HFFc6 (cell line): ENCODE measurements around the gene KCNMA1. TPM values are rescaled to one million over a fixed set of nuclear protein-coding genes. Genes with fewer than 3 reads are reported as not detected.

ENCODE experiments used
- DNase-seq: peaks from one replicate; pipeline ENCODE4 v3.0.0-alpha.2; 2018
- H3K27ac Mint-ChIP-seq: 2 replicates; pipeline ENCODE4 v1.8.0; 2020; ENCODE audit warnings: mild to moderate bottlenecking, mixed read lengths
- H3K27me3 Mint-ChIP-seq: 2 replicates; pipeline ENCODE4 v1.8.0; 2021; ENCODE audit warnings: mild to moderate bottlenecking, moderate library complexity, mixed read lengths; ENCODE audit not compliant: insufficient read depth
- H3K36me3 Mint-ChIP-seq: 2 replicates; pipeline ENCODE4 v1.8.0; 2021; ENCODE audit warnings: low read depth, mixed read lengths
- H3K4me1 Mint-ChIP-seq: 2 replicates; pipeline ENCODE4 v1.8.0; 2020; ENCODE audit warnings: low read depth, mixed read lengths
- H3K4me3 Mint-ChIP-seq: 2 replicates; pipeline ENCODE4 v1.8.0; 2020; ENCODE audit warnings: mild to moderate bottlenecking, moderate library complexity, mixed read lengths
- H3K9me3 Mint-ChIP-seq: 2 replicates; pipeline ENCODE4 v1.8.0; 2020; ENCODE audit warnings: mild to moderate bottlenecking, mixed read lengths
- total RNA-seq, 6 experiments: library from RNA; stranded (reverse); fragmentation: NEBNext Ultra II Directional; extraction: Animal tissue kit (Norgen Biotek cat#: 25700); gene quantifications; 2 replicates in 1 of 6; 3 replicates in 5 of 6; pipeline ENCODE4 v1.2.3, GENCODE V29; 2021
- TF ChIP-seq, protein P1 (sequence below): fragments of 200-600 bp; sonication (generic); IDR thresholded peaks from 2 replicates; pipeline ENCODE4 v1.5.0; 2021; ENCODE audit warnings: antibody characterized with exemption, mild to moderate bottlenecking

The KCNMA1 gene
- total RNA-seq, 6 experiments from 2014 or later: 87.1 to 191 (median 93.5) TPM

DNA sequence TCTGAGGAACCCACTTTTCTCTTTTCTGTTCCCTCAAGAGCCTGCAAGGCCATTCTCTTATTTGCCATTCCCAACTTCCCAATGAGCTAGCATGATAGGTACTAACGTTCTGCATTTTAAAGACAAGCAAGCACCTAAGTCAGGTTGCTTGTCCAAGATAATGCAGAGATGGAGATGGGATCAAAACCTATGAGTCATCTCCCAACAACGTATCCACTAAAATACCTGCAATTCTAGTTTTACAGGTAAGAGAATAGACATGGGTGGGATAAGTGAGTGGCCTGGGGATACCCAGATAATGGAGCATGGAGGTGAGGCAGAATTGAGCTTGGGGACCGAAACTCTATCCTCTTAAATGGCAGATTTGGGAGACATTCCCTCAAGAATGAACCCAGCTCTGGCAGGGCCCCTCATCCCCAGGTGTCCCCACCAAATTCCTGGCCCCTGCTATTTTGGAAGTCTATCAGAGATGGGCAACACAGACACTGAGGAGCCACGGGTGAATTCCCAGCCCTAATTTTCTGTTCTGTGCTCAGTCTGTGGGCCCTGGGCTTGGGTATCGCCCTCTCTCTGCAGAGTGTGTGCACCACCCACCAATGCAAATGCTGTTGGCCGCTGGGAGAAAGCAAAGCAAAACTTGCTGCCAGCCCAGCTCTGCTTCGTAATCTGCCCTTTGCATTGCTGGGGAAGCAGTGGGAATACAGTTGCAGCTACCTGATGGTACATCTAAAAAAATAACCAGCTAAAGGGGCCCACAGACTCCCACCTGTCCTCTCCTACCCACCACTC lies 98.3 kb downstream of the KCNMA1 start:
- H3K4me3 Mint-ChIP-seq: no peak overlapping the region
- peaks cover 51% of the 10 kb centered on the region for H3K4me1 Mint-ChIP-seq

DNA sequence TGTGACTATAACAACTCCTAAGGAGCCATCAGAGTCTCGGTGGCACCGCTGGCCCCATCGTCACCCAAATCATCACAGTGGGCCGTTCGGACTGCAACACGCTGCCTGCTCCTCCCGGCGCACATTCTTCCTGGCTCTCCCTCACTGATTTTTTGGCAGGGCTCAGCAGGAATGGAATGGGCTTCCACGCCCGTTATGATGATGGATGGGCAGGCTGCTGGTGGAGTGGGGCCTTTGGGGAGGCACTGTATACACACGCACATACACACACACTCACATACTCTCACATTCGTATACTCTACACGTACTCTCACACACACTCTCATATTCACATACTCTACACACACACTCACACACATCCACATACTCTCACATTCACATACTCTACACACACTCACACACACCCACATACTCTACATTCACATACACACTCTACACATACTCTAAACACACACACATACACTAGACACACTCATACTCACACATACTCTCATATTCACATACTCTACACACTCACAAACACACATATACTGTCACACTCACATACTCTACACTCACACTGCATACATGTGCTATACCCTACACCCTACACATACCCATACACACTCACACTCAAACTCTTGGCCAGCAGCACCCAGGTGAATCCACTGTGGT lies 99.8 kb downstream of the KCNMA1 start:
- TF ChIP-seq, protein P1, sequence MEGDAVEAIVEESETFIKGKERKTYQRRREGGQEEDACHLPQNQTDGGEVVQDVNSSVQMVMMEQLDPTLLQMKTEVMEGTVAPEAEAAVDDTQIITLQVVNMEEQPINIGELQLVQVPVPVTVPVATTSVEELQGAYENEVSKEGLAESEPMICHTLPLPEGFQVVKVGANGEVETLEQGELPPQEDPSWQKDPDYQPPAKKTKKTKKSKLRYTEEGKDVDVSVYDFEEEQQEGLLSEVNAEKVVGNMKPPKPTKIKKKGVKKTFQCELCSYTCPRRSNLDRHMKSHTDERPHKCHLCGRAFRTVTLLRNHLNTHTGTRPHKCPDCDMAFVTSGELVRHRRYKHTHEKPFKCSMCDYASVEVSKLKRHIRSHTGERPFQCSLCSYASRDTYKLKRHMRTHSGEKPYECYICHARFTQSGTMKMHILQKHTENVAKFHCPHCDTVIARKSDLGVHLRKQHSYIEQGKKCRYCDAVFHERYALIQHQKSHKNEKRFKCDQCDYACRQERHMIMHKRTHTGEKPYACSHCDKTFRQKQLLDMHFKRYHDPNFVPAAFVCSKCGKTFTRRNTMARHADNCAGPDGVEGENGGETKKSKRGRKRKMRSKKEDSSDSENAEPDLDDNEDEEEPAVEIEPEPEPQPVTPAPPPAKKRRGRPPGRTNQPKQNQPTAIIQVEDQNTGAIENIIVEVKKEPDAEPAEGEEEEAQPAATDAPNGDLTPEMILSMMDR: no peak
- H3K36me3 Mint-ChIP-seq: peaks cover 11% of the 10 kb centered on the region
- no peak overlapping the region for H3K4me3 Mint-ChIP-seq
- no peak overlapping the region for H3K27ac Mint-ChIP-seq
- H3K4me1 Mint-ChIP-seq: peaks cover 51% of the 10 kb centered on the region
- H3K27me3 Mint-ChIP-seq: no peaks in the 10 kb centered on the region; the same call in 1 of the 2 replicates
- no peaks in the 10 kb centered on the region for H3K9me3 Mint-ChIP-seq
- no peak for DNase-seq

More for the DNA sequence above, 98.3 kb downstream of the KCNMA1 start:
- Mint-ChIP-seq H3K27me3 (no peaks in the 10 kb centered on the region; the same call in 1 of the 2 replicates), H3K9me3 (no peaks in the 10 kb centered on the region), H3K27ac (no peak overlapping the region), H3K36me3 (peaks cover 11% of the 10 kb centered on the region)
- no peak for DNase-seq
- TF ChIP-seq, protein P1: no peak

DNA sequence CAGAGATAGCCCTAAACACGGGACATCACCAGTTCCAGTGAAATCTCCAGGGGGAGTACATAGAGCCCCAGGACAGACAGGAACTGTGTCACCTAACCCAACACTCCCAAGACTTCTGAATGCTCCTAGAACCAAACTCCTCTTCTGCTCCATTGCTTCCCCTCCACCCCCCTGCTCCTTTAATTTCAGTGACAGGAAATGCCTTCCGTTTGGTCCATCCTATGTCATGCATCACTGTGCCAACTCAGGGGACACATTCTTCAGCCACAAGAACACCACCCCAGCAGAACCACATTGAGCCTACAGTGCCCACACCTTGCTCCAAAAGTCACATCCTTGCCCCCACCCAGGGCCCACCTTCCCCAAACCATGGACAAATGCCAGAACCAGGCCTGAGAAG lies 100.5 kb downstream of the KCNMA1 start:
- H3K36me3 Mint-ChIP-seq: peaks cover 11% of the 10 kb centered on the region

DNA sequence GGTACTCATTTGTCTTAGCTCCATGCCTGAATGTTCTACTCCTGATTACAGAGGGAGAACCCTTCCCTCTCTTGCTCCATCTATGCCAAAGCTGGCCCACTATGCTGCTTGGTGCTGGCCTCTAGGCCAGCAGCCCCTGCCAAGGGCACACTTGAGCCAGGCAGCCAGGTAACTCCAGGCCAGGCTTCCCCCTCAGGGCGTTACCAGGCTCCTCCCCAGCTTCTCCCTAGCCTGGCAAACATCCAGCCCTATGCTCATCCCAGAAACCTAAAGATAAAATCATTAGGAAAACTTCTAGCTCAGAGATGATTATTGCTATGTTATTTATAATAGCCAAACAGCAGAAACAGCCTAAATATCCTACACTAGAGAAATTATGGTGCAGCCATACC lies 103.7 kb downstream of the KCNMA1 start:
- TF ChIP-seq, protein P1: no peak
- peaks cover 6% of the 10 kb centered on the region for H3K36me3 Mint-ChIP-seq
- H3K27me3 Mint-ChIP-seq: peaks cover 2% of the 10 kb centered on the region; the same call in 1 of the 2 replicates
- H3K4me3 Mint-ChIP-seq: peak overlapping the region; percentile 87
- peaks cover 69% of the 10 kb centered on the region for H3K4me1 Mint-ChIP-seq
- no peak for DNase-seq
- H3K9me3 Mint-ChIP-seq: no peaks in the 10 kb centered on the region
- H3K27ac Mint-ChIP-seq: peak overlapping the region; percentile 97

More for the DNA sequence above, 100.5 kb downstream of the KCNMA1 start:
- no peak overlapping the region for H3K27ac Mint-ChIP-seq
- H3K27me3 Mint-ChIP-seq: no peaks in the 10 kb centered on the region; the same call in 1 of the 2 replicates
- no peak overlapping the region for H3K4me3 Mint-ChIP-seq
- no peak for DNase-seq
- TF ChIP-seq, protein P1: no peak
- H3K9me3 Mint-ChIP-seq: no peaks in the 10 kb centered on the region
- H3K4me1 Mint-ChIP-seq: peaks cover 51% of the 10 kb centered on the region

DNA sequence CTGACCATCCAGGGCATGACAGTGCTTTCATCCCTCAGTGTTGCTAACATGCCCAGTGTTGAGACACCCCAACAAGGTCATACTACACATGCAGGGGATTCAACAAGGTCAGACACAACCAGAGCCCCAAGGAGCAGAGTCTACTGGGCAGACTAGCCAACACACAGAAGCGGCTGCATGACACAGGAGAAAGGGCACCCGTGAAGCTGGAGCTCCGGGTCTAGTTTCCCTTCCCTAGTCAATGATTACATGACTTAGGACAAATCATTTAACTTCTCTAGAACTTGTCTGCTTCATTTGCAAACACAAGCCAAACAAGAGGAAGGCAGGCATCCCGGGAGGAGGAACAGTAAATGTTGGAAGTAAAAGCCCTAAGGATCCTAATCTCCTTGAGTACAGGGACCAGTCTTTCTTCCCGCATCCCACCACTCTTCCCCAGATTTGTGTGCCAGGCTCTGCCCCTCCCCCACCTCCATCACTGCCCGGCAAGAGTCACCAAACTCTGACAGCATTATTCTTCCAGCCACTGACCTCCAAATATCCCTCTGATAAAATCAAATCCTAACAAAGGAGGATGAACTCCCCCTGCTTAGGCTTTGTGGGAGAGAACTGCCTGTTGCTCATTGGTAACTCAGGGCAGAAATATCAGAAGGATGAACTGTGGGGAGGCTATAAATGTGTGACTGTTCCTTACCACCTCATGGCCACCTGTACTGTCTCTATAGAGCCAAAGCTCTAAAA lies 104.3 kb downstream of the KCNMA1 start:
- H3K27me3 Mint-ChIP-seq: peaks cover 2% of the 10 kb centered on the region; the same call in 1 of the 2 replicates
- H3K27ac Mint-ChIP-seq: peak overlapping the region; percentile 97
- TF ChIP-seq, protein P1: no peak
- H3K9me3 Mint-ChIP-seq: no peaks in the 10 kb centered on the region
- H3K4me3 Mint-ChIP-seq: peak overlapping the region; percentile 87
- no peak for DNase-seq
- peaks cover 69% of the 10 kb centered on the region for H3K4me1 Mint-ChIP-seq
- H3K36me3 Mint-ChIP-seq: peaks cover 6% of the 10 kb centered on the region
